SK-N-SH (cell line): ENCODE results near the gene PKP2. TPM values are rescaled to one million over a fixed set of nuclear protein-coding genes. Genes with fewer than 3 reads are reported as not detected.

Experiments used
- CTCF ChIA-PET: fragments of 300-600, 350-600 bp; formaldehyde crosslinking; extraction: SDS; loops from one replicate; lab custom pipeline; 2021; lab: Yijun Ruan, JAX
- POLR2A ChIA-PET: fragments of 350-600 bp; sonication (Branson Sonifier 250); formaldehyde crosslinking; extraction: SDS; loops from one replicate; lab custom pipeline; 2020; ENCODE audit warnings: antibody characterized with exemption, inconsistent platforms; lab: Yijun Ruan, JAX
- DNase-seq: peaks from one replicate; pipeline ENCODE4 v3.0.0; 2012
- H2AFZ ChIP-seq: fragments of 200-600 bp; sonication (generic); 2 replicates; pipeline ENCODE4 v1.8.1; 2016; ENCODE audit warnings: antibody characterized with exemption, mild to moderate bottlenecking, low read depth
- H3F3A ChIP-seq: fragments of 200-600 bp; sonication (generic); replicated peaks from 2 replicates; pipeline ENCODE3; 2016; ENCODE audit warnings: antibody characterized with exemption, mild to moderate bottlenecking; ENCODE audit not compliant: insufficient read depth
- H3K27ac ChIP-seq, 2 experiments: fragments of 200-500 bp in 1 of 2; fragments of 200-600 bp in 1 of 2; sonication (Bioruptor generic) in 1 of 2; sonication (generic), shearing (Covaris generic) in 1 of 2; 2 replicates each; pipeline versions ENCODE4 v1.5.1 to v1.6.1; 2014 to 2016; ENCODE audit warnings: low read depth in 2 of 2, inconsistent platforms in 1 of 2, low read length in 1 of 2, mild to moderate bottlenecking in 1 of 2, mixed read lengths in 1 of 2
- H3K27me3 ChIP-seq: fragments of 200-600 bp; sonication (generic), shearing (Covaris generic); 2 replicates; pipeline ENCODE4 v1.6.1; 2016; ENCODE audit warnings: mixed run types; ENCODE audit not compliant: insufficient read depth
- H3K36me3 ChIP-seq, 2 experiments: fragments of 200-500 bp in 1 of 2; fragments of 200-600 bp in 1 of 2; sonication (Bioruptor generic) in 1 of 2; sonication (generic) in 1 of 2; replicated peaks in 1 of 2; 2 replicates each; pipeline versions ENCODE3 to v1.5.1; 2014 to 2016; ENCODE audit warnings: low read length in 1 of 2, mild to moderate bottlenecking in 1 of 2; ENCODE audit not compliant: insufficient read depth in 2 of 2, control insufficient read depth in 1 of 2
- H3K4me1 ChIP-seq, 2 experiments: fragments of 200-500 bp in 1 of 2; fragments of 200-600 bp in 1 of 2; sonication (Bioruptor generic) in 1 of 2; sonication (generic), shearing (Covaris generic) in 1 of 2; 2 replicates each; pipeline versions ENCODE4 v1.5.1 to v1.6.1; 2014 to 2016; ENCODE audit warnings: low read depth in 1 of 2, low read length in 1 of 2, mixed run types in 1 of 2; ENCODE audit not compliant: insufficient read depth in 2 of 2, control insufficient read depth in 1 of 2
- H3K4me2 ChIP-seq: fragments of 200-600 bp; sonication (generic), shearing (Covaris generic); 2 replicates; pipeline ENCODE4 v1.6.1; 2017; ENCODE audit warnings: mixed run types
- H3K4me3 ChIP-seq, 2 experiments: fragments of 200-500 bp in 1 of 2; fragments of 200-600 bp in 1 of 2; sonication (Bioruptor generic) in 1 of 2; sonication (generic), shearing (Covaris generic) in 1 of 2; 2 replicates each; pipeline versions ENCODE4 v1.5.1 to v1.8.1; 2014 to 2016; ENCODE audit warnings: low read depth in 2 of 2, inconsistent platforms in 1 of 2, low read length in 1 of 2, mild to moderate bottlenecking in 1 of 2, mixed read lengths in 1 of 2, moderate library complexity in 1 of 2
- H3K79me2 ChIP-seq: fragments of 200-600 bp; sonication (generic); 2 replicates; pipeline ENCODE4 v1.8.1; 2017; ENCODE audit warnings: mild to moderate bottlenecking; ENCODE audit not compliant: insufficient read depth
- H3K9ac ChIP-seq: fragments of 200-600 bp; sonication (generic); 2 replicates; pipeline ENCODE4 v1.6.1; 2017; ENCODE audit warnings: mixed run types
- H3K9me2 ChIP-seq: fragments of 200-600 bp; sonication (generic); 2 replicates; pipeline ENCODE4 v1.6.1; 2017; ENCODE audit warnings: mixed run types
- H3K9me3 ChIP-seq: fragments of 200-600 bp; sonication (generic); 2 replicates; pipeline ENCODE4 v1.6.1; 2017; ENCODE audit warnings: mixed run types, mild to moderate bottlenecking, moderate library complexity
- H4K20me1 ChIP-seq: fragments of 200-600 bp; sonication (generic); 2 replicates; pipeline ENCODE4 v1.6.1; 2017; ENCODE audit warnings: mild to moderate bottlenecking, mixed run types; ENCODE audit not compliant: insufficient read depth
- EP300 ChIP-seq, 2 experiments: IDR thresholded peaks; 2 replicates each; pipeline versions ENCODE4 v1.4.0 to v1.6.1; 2012; ENCODE audit warnings: borderline replicate concordance in 1 of 2, low read depth in 1 of 2, low read length in 1 of 2
- FOSL2 ChIP-seq: IDR thresholded peaks from 2 replicates; pipeline ENCODE4 v1.4.0; 2012; ENCODE audit warnings: low read depth, mild to moderate bottlenecking, moderate library complexity, borderline replicate concordance
- FOXM1 ChIP-seq: IDR thresholded peaks from 2 replicates; pipeline ENCODE4 v1.4.0; 2012; ENCODE audit warnings: low read depth, mild to moderate bottlenecking
- RAD21 ChIP-seq: IDR thresholded peaks from 2 replicates; pipeline ENCODE4 v1.6.1; 2012; ENCODE audit warnings: mild to moderate bottlenecking, low read length
- SIN3A ChIP-seq: IDR thresholded peaks from 2 replicates; pipeline ENCODE4 v1.6.1; 2012; ENCODE audit warnings: low read depth, mild to moderate bottlenecking, low read length, moderate library complexity, borderline replicate concordance
- SMC3 ChIP-seq: IDR thresholded peaks from 2 replicates; pipeline ENCODE4 v1.6.1; 2012; ENCODE audit warnings: low read depth, low read length, improper control_type of control experiment
- TCF12 ChIP-seq: IDR thresholded peaks from 2 replicates; pipeline ENCODE4 v1.4.0; 2012
- TEAD4 ChIP-seq: IDR thresholded peaks from 2 replicates; pipeline ENCODE4 v1.4.0; 2012; ENCODE audit warnings: mild to moderate bottlenecking, borderline replicate concordance; ENCODE audit not compliant: insufficient read depth
- YY1 ChIP-seq: IDR thresholded peaks from 2 replicates; pipeline ENCODE4 v1.4.0; 2012; ENCODE audit warnings: low read depth, mild to moderate bottlenecking
- WGBS: methylation state at CpG from one replicate; pipeline ENCODE4 v1.1.6; 2017; ENCODE audit warnings: low lambda C conversion rate; 5-methylcytosine and 5-hydroxymethylcytosine counted together
- polyA plus RNA-seq, 3 experiments: library from polyadenylated mRNA; depleted of rRNA; stranded (reverse); fragments of >200 nt; gene quantifications; 2 replicates each; pipeline ENCODE4 v1.2.3, GENCODE V29; 2012
- TF ChIP-seq, protein P1 (sequence below): fragments of 200-600 bp; sonication (generic); IDR thresholded peaks from 2 replicates; pipeline ENCODE4 v1.6.1; 2017; ENCODE audit warnings: antibody characterized with exemption, mild to moderate bottlenecking, moderate library complexity
- TF ChIP-seq, protein P2 (sequence below): fragments of 150-350 bp; IDR thresholded peaks from 2 replicates; pipeline ENCODE4 v1.6.1; 2016; ENCODE audit warnings: mild to moderate bottlenecking, low read depth, low read length

The PKP2 gene
- polyA plus RNA-seq, 1 of the 3 experiments (the other 2 are of a cell fraction): 0.10 TPM

DNA sequence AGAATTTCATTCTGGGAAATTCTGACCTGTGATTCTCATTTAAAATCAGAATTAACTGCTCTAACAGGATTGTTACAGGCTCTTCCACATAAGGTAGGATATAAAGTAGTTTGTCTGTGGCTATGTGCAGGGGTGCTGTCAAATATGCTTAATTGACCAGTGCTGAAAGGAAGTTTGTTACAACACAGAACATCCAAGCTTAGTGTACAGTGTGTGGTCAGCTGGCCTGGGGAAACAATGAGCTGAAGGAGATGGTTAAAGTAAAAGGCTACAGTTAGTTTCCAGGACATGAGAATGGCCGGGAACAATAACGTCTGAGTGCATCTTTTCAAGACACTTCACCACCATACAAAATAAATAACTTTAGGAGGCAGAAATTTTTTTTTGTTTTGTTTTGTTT is 68.0 kb downstream of the PKP2 start:
- no peaks in the 10 kb centered on the region for H3F3A ChIP-seq
- no peaks in the 10 kb centered on the region for H3K79me2 ChIP-seq
- no peaks in the 10 kb centered on the region for H3K9me2 ChIP-seq
- no peak for TF ChIP-seq TCF12
- TF ChIP-seq FOXM1: no peak
- TF ChIP-seq SMC3: no peak
- no peak for TF ChIP-seq YY1
- TF ChIP-seq EP300 (IDR thresholded peaks at IDR 0.05; ENCODE audit: borderline replicate concordance in 1 of 2, low read depth in 1 of 2, low read length in 1 of 2): 0 out of 4 replicates have a peak, but pooled peaks of 1 of the 2 experiments have one; percentile 3
- TF ChIP-seq, protein P1, sequence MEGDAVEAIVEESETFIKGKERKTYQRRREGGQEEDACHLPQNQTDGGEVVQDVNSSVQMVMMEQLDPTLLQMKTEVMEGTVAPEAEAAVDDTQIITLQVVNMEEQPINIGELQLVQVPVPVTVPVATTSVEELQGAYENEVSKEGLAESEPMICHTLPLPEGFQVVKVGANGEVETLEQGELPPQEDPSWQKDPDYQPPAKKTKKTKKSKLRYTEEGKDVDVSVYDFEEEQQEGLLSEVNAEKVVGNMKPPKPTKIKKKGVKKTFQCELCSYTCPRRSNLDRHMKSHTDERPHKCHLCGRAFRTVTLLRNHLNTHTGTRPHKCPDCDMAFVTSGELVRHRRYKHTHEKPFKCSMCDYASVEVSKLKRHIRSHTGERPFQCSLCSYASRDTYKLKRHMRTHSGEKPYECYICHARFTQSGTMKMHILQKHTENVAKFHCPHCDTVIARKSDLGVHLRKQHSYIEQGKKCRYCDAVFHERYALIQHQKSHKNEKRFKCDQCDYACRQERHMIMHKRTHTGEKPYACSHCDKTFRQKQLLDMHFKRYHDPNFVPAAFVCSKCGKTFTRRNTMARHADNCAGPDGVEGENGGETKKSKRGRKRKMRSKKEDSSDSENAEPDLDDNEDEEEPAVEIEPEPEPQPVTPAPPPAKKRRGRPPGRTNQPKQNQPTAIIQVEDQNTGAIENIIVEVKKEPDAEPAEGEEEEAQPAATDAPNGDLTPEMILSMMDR: no peak
- no peak for TF ChIP-seq SIN3A
- TF ChIP-seq, protein P2, sequence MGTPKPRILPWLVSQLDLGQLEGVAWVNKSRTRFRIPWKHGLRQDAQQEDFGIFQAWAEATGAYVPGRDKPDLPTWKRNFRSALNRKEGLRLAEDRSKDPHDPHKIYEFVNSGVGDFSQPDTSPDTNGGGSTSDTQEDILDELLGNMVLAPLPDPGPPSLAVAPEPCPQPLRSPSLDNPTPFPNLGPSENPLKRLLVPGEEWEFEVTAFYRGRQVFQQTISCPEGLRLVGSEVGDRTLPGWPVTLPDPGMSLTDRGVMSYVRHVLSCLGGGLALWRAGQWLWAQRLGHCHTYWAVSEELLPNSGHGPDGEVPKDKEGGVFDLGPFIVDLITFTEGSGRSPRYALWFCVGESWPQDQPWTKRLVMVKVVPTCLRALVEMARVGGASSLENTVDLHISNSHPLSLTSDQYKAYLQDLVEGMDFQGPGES: no peak
- H4K20me1 ChIP-seq: no peaks in the 10 kb centered on the region
- POLR2A ChIA-PET: no interaction called here
- no peak for DNase-seq
- 69% methylated on average over 2 of the region's 2 CpGs for WGBS
- peak overlapping the region in 1 of 2 experiments; percentile 95; a peak in 2 of 4 replicates for H3K27ac ChIP-seq
- H3K27me3 ChIP-seq: no peaks in the 10 kb centered on the region
- H3K36me3 ChIP-seq: no peaks in the 10 kb centered on the region
- no peak overlapping the region for H3K9ac ChIP-seq
- CTCF ChIA-PET: interaction anchor here (1.0 to 1.7 kb wide), 2 partner anchors 15 to 90 kb away, joined by 3 to 7 read pairs; no protein-coding TSS in a partner anchor
- H2AFZ ChIP-seq: no peak overlapping the region
- H3K4me3 ChIP-seq: no peak overlapping the region
- H3K4me2 ChIP-seq: no peak overlapping the region
- peaks cover 0 to 18% of the 10 kb centered on the region in 2 experiments; a peak in 2 of 4 replicates for H3K4me1 ChIP-seq
- H3K9me3 ChIP-seq: no peaks in the 10 kb centered on the region

DNA sequence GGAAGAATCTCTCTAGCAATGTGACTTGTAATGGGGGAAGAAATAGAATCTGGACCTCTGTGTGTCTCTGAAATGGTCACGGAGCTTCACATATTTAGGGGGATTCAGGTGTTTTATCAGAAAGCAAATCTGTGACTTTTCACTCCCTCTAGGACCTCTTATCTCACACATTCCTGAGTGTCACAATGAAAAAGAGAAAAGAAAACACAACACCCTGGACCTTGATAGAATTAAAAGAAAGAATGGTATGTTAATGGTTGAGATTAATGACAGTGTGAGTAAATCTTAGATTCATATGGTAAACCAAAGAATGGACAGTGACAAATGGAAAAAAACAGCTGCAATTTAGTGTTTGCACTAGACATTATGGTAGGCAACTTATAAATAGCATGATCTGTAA is 68.5 kb downstream of the PKP2 start:
- WGBS: 63% methylated on average over 1 of the region's 1 CpG
- H2AFZ ChIP-seq: no peak overlapping the region
- H3K79me2 ChIP-seq: no peaks in the 10 kb centered on the region
- no peak for DNase-seq
- H3K4me2 ChIP-seq: no peak overlapping the region
- no peaks in the 10 kb centered on the region for H4K20me1 ChIP-seq
- no peak overlapping the region for H3K4me3 ChIP-seq
- H3K9me2 ChIP-seq: no peaks in the 10 kb centered on the region
- no peaks in the 10 kb centered on the region for H3K36me3 ChIP-seq
- no peak overlapping the region for H3K9ac ChIP-seq
- H3K27ac ChIP-seq: peak overlapping the region in 1 of 2 experiments; percentile 95; a peak in 2 of 4 replicates
- TF ChIP-seq TEAD4: no peak
- no peak for TF ChIP-seq RAD21
- no peak for TF ChIP-seq FOSL2
- no peaks in the 10 kb centered on the region for H3K9me3 ChIP-seq
- H3K27me3 ChIP-seq: no peaks in the 10 kb centered on the region
- POLR2A ChIA-PET: no interaction called here
- H3F3A ChIP-seq: no peaks in the 10 kb centered on the region
- CTCF ChIA-PET: interaction anchor here (1.7 to 2.7 kb wide), 2 partner anchors 16 to 90 kb away, joined by 7 to 13 read pairs; no protein-coding TSS in a partner anchor
- peaks cover 0 to 18% of the 10 kb centered on the region in 2 experiments; a peak in 2 of 4 replicates for H3K4me1 ChIP-seq
